ENCODE data around the gene ESRRA. TPM values are rescaled to one million over a fixed set of nuclear protein-coding genes. Genes with fewer than 3 reads are reported as not detected.

Gene ESRRA
- total RNA-seq, 1 donor from 2014 or later: 42.3 TPM

- DNase-seq (ENCODE audit: low spot score): no peak
- Mint-ChIP-seq H3K4me3 (ENCODE audit: unreplicated experiment) (peak overlapping the region; percentile 2), H3K36me3 (ENCODE audit: low read depth, unreplicated experiment) (peaks cover 24% of the 10 kb centered on the region), H3K4me1 (ENCODE audit: unreplicated experiment) (peaks cover 10% of the 10 kb centered on the region), H3K27me3 (ENCODE audit: unreplicated experiment) (peaks cover 8% of the 10 kb centered on the region), H3K27ac (ENCODE audit: unreplicated experiment) (no peak overlapping the region), H3K9me3 (ENCODE audit: unreplicated experiment) (no peaks in the 10 kb centered on the region)
- TF ChIP-seq, protein P1, sequence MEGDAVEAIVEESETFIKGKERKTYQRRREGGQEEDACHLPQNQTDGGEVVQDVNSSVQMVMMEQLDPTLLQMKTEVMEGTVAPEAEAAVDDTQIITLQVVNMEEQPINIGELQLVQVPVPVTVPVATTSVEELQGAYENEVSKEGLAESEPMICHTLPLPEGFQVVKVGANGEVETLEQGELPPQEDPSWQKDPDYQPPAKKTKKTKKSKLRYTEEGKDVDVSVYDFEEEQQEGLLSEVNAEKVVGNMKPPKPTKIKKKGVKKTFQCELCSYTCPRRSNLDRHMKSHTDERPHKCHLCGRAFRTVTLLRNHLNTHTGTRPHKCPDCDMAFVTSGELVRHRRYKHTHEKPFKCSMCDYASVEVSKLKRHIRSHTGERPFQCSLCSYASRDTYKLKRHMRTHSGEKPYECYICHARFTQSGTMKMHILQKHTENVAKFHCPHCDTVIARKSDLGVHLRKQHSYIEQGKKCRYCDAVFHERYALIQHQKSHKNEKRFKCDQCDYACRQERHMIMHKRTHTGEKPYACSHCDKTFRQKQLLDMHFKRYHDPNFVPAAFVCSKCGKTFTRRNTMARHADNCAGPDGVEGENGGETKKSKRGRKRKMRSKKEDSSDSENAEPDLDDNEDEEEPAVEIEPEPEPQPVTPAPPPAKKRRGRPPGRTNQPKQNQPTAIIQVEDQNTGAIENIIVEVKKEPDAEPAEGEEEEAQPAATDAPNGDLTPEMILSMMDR (IDR thresholded peaks at IDR 0.05; ENCODE audit: unreplicated experiment): no peak
Measured at GRCh38 chr11:64362339-64362738, 57.0 kb downstream of the ESRRA start.

- H3K27me3 Mint-ChIP-seq (ENCODE audit: unreplicated experiment): peaks cover 9% of the 10 kb centered on the region
- no peak overlapping the region for H3K27ac Mint-ChIP-seq (ENCODE audit: unreplicated experiment)
- H3K4me1 Mint-ChIP-seq (ENCODE audit: unreplicated experiment): peaks cover 9% of the 10 kb centered on the region
- TF ChIP-seq, protein P1 (IDR thresholded peaks at IDR 0.05; ENCODE audit: unreplicated experiment): no peak
- peaks cover 28% of the 10 kb centered on the region for H3K36me3 Mint-ChIP-seq (ENCODE audit: low read depth, unreplicated experiment)
- no peaks in the 10 kb centered on the region for H3K9me3 Mint-ChIP-seq (ENCODE audit: unreplicated experiment)
- no peak for DNase-seq (ENCODE audit: low spot score)
- no peak overlapping the region for H3K4me3 Mint-ChIP-seq (ENCODE audit: unreplicated experiment)
Measured at GRCh38 chr11:64364435-64364834, 59.1 kb downstream of the ESRRA start.

GRCh38 chr11:64364911-64365310, 59.6 kb downstream of the ESRRA start:
- H3K36me3 Mint-ChIP-seq (ENCODE audit: low read depth, unreplicated experiment): peaks cover 30% of the 10 kb centered on the region
- TF ChIP-seq, protein P1 (IDR thresholded peaks at IDR 0.05; ENCODE audit: unreplicated experiment): no peak
- DNase-seq (ENCODE audit: low spot score): no peak
- no peak overlapping the region for H3K4me3 Mint-ChIP-seq (ENCODE audit: unreplicated experiment)
- H3K27me3 Mint-ChIP-seq (ENCODE audit: unreplicated experiment): peaks cover 9% of the 10 kb centered on the region
- H3K27ac Mint-ChIP-seq (ENCODE audit: unreplicated experiment): no peak overlapping the region
- no peaks in the 10 kb centered on the region for H3K9me3 Mint-ChIP-seq (ENCODE audit: unreplicated experiment)
- peaks cover 5% of the 10 kb centered on the region for H3K4me1 Mint-ChIP-seq (ENCODE audit: unreplicated experiment)

Small RNA genes within 50 kb of the gene (microRNA-seq; reads per million reads assigned to microRNA genes)
- gene MIR7155 (ENCODE audit: unreplicated experiment): 0.28 reads per million

Other genes starting within 250 kb of the ESRRA start
- gene MACROD1, start 139.4 kb upstream of the ESRRA start, total RNA-seq (ENCODE audit: unreplicated experiment): 4.1 TPM
- gene STIP1, start 119.4 kb upstream of the ESRRA start, total RNA-seq (ENCODE audit: unreplicated experiment): 124 TPM
- gene FERMT3, start 98.8 kb upstream of the ESRRA start, total RNA-seq (ENCODE audit: unreplicated experiment): 6.2 TPM
- gene TRPT1, start 79.3 kb upstream of the ESRRA start, total RNA-seq (ENCODE audit: unreplicated experiment): 23.2 TPM
- 21.2 TPM for gene NUDT22, start 79.2 kb upstream of the ESRRA start, total RNA-seq (ENCODE audit: unreplicated experiment)
- 38.0 TPM for gene DNAJC4, start 75.0 kb upstream of the ESRRA start, total RNA-seq (ENCODE audit: unreplicated experiment)
- gene VEGFB, start 70.9 kb upstream of the ESRRA start, total RNA-seq (ENCODE audit: unreplicated experiment): 11.5 TPM
- 35.3 TPM for gene FKBP2, start 64.4 kb upstream of the ESRRA start, total RNA-seq (ENCODE audit: unreplicated experiment)
- gene PPP1R14B, start 58.6 kb upstream of the ESRRA start, total RNA-seq (ENCODE audit: unreplicated experiment): 201 TPM
- 51.0 TPM for gene PLCB3, start 54.0 kb upstream of the ESRRA start, total RNA-seq (ENCODE audit: unreplicated experiment)
- 40.7 TPM for gene BAD, start 20.9 kb upstream of the ESRRA start, total RNA-seq (ENCODE audit: unreplicated experiment)
- 56.0 TPM for gene GPR137, start 19.7 kb upstream of the ESRRA start, total RNA-seq (ENCODE audit: unreplicated experiment)
- 0.36 TPM for gene KCNK4, start 14.2 kb upstream of the ESRRA start, total RNA-seq (ENCODE audit: unreplicated experiment)
- 0.38 TPM for gene CATSPERZ, start 5.2 kb upstream of the ESRRA start, total RNA-seq (ENCODE audit: unreplicated experiment)
- gene TRMT112, start 12.0 kb downstream of the ESRRA start, total RNA-seq (ENCODE audit: unreplicated experiment): 138 TPM
- gene PRDX5, start 12.6 kb downstream of the ESRRA start, total RNA-seq (ENCODE audit: unreplicated experiment): 264 TPM
- 8.3 TPM for gene CCDC88B, start 34.7 kb downstream of the ESRRA start, total RNA-seq (ENCODE audit: unreplicated experiment)
- gene RPS6KA4, start 53.6 kb downstream of the ESRRA start, total RNA-seq (ENCODE audit: unreplicated experiment): 37.5 TPM